Hepatocyte (in vitro differentiated cells): ENCODE data around the gene PARK7. TPM values are rescaled to one million over a fixed set of nuclear protein-coding genes. Genes with fewer than 3 reads are reported as not detected.

ENCODE experiments used
- DNase-seq: peaks from one replicate; pipeline ENCODE4 v3.0.0-alpha.2; 2016; ENCODE audit warnings: low spot score
- H2AFZ ChIP-seq: fragments of 200-600 bp; sonication (generic); 2 replicates; pipeline ENCODE4 v1.6.0; 2016; ENCODE audit warnings: antibody characterized with exemption, mild to moderate bottlenecking
- H3K27ac ChIP-seq: fragments of 200-600 bp; sonication (generic); 2 replicates; pipeline ENCODE4 v1.5.1; 2016; ENCODE audit warnings: mild to moderate bottlenecking
- H3K27me3 ChIP-seq: fragments of 200-600 bp; sonication (generic); 2 replicates; pipeline ENCODE4 v1.6.1; 2016
- H3K36me3 ChIP-seq: fragments of 200-600 bp; sonication (generic); replicated peaks from 2 replicates; pipeline ENCODE4 v1.5.1; 2016; ENCODE audit warnings: low read depth; ENCODE audit not compliant: insufficient read depth
- H3K4me1 ChIP-seq: fragments of 200-600 bp; sonication (generic); 2 replicates; pipeline ENCODE4 v1.5.1; 2016; ENCODE audit warnings: mild to moderate bottlenecking, moderate library complexity; ENCODE audit not compliant: insufficient read depth
- H3K4me2 ChIP-seq: fragments of 200-600 bp; sonication (generic); 2 replicates; pipeline ENCODE4 v1.6.0; 2016
- H3K4me3 ChIP-seq: fragments of 200-600 bp; sonication (generic); 2 replicates; pipeline ENCODE4 v1.5.1; 2016; ENCODE audit warnings: mild to moderate bottlenecking
- H3K79me2 ChIP-seq: fragments of 200-600 bp; sonication (generic); 2 replicates; pipeline ENCODE4 v1.6.0; 2017; ENCODE audit warnings: mild to moderate bottlenecking
- H3K9me2 ChIP-seq: fragments of 200-600 bp; sonication (generic); replicated peaks from 2 replicates; pipeline ENCODE4 v1.6.0; 2017; ENCODE audit warnings: mild to moderate bottlenecking; ENCODE audit not compliant: insufficient read depth
- H3K9me3 ChIP-seq: fragments of 200-600 bp; sonication (generic); 2 replicates; pipeline ENCODE4 v1.5.1; 2016; ENCODE audit warnings: low read depth, mild to moderate bottlenecking
- H4K20me1 ChIP-seq: fragments of 200-600 bp; sonication (generic); 2 replicates; pipeline ENCODE4 v1.6.0; 2016; ENCODE audit warnings: mild to moderate bottlenecking; ENCODE audit not compliant: insufficient read depth, poor library complexity, severe bottlenecking
- EZH2 ChIP-seq: fragments of 200-600 bp; sonication (generic); IDR thresholded peaks from 2 replicates; pipeline ENCODE4 v1.6.1; 2016; ENCODE audit warnings: antibody characterized with exemption, mild to moderate bottlenecking, borderline replicate concordance
- EZH2phosphoT487 ChIP-seq: fragments of 200-600 bp; sonication (generic); IDR thresholded peaks from one replicate; pipeline ENCODE4 v1.6.1; 2018; ENCODE audit warnings: antibody characterized with exemption, mild to moderate bottlenecking, low read depth, moderate library complexity; ENCODE audit not compliant: unreplicated experiment, severe bottlenecking
- WGBS: methylation state at CpG from one replicate; pipeline ENCODE4 v1.1.6; 2016; ENCODE audit warnings: low lambda C conversion rate; ENCODE audit errors: missing lambda C conversion rate; 5-methylcytosine and 5-hydroxymethylcytosine counted together
- polyA plus RNA-seq: library from polyadenylated mRNA; unstranded; fragments of >200 nt; fragmentation: Nextera tagmentation; extraction: Ambion mirVana; gene quantifications from 2 replicates; pipeline ENCODE4 v1.2.1, GENCODE V29; 2016
- total RNA-seq: library from RNA; depleted of rRNA; stranded (reverse); fragments of >200 nt; gene quantifications from 2 replicates; pipeline ENCODE4 v1.2.3, GENCODE V29; 2014
- TF ChIP-seq, protein P1 (sequence below): fragments of 200-600 bp; sonication (generic); IDR thresholded peaks from 2 replicates; pipeline ENCODE4 v1.5.1; 2016; ENCODE audit warnings: antibody characterized with exemption, mild to moderate bottlenecking; ENCODE audit not compliant: poor library complexity

The PARK7 gene
- total and polyA plus RNA-seq, 2 experiments from 2014 or later, result 166 to 395 TPM

DNA sequence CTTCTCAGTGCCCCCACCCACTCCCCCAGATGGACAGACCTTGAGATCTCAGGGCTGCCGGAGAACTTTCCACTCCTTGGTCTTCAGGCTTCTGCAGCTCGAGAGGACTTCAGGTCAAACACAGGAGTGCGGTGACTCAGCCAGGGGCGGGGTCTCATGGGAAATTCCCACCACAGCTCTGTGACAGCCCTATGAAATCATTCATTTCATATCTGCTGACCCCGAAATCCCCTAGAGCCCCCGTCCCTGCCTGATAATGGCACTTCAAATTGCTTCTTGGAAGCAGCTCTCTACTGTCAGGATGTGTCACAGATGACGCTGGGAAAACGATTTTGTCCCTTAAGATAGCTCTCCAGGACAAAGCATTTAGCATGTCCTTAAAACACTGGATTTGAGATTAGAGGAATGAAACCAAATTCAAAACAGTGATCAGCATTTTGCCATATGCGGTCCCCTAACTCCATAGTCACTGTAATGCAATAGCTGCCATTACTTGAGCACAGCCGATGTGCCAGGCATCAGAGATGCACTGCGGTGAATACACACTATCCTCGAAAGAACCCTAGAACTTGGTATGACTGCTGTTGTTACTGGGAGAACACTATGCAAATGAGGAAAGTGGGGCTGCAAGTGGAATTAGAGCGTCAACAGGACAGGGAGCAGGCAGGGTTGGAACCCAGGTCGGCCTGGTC lies 20.6 kb upstream of the PARK7 start, which contains the start of gene TNFRSF9:
Gene TNFRSF9 (minus strand): TSS at position 95 of the 692 bp plus-strand sequence. CDS start 845 bp downstream, outside the sequence.
- Histone ChIP-seq H3K79me2 (no peaks in the 10 kb centered on the region), H3K4me2 (peak within 1 kb of the TSS; percentile 24), H3K27me3 (peaks cover 47% of the 10 kb centered on the region), H3K4me3 (no peak within 1 kb of the TSS), H3K9me3 (no peaks in the 10 kb centered on the region), H2AFZ (no peak within 1 kb of the TSS), H3K9me2 (no peaks in the 10 kb centered on the region), H3K27ac (no peak within 1 kb of the TSS), H3K4me1 (no peaks in the 10 kb centered on the region), H4K20me1 (no peaks in the 10 kb centered on the region), H3K36me3 (no peaks in the 10 kb centered on the region)
- 64% methylated on average over 14 of the region's 14 CpGs for WGBS
- TF ChIP-seq, protein P1, sequence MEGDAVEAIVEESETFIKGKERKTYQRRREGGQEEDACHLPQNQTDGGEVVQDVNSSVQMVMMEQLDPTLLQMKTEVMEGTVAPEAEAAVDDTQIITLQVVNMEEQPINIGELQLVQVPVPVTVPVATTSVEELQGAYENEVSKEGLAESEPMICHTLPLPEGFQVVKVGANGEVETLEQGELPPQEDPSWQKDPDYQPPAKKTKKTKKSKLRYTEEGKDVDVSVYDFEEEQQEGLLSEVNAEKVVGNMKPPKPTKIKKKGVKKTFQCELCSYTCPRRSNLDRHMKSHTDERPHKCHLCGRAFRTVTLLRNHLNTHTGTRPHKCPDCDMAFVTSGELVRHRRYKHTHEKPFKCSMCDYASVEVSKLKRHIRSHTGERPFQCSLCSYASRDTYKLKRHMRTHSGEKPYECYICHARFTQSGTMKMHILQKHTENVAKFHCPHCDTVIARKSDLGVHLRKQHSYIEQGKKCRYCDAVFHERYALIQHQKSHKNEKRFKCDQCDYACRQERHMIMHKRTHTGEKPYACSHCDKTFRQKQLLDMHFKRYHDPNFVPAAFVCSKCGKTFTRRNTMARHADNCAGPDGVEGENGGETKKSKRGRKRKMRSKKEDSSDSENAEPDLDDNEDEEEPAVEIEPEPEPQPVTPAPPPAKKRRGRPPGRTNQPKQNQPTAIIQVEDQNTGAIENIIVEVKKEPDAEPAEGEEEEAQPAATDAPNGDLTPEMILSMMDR, result no peak
- no peak for TF ChIP-seq EZH2phosphoT487
- no peak for TF ChIP-seq EZH2
- peak; percentile 61 for DNase-seq

DNA sequence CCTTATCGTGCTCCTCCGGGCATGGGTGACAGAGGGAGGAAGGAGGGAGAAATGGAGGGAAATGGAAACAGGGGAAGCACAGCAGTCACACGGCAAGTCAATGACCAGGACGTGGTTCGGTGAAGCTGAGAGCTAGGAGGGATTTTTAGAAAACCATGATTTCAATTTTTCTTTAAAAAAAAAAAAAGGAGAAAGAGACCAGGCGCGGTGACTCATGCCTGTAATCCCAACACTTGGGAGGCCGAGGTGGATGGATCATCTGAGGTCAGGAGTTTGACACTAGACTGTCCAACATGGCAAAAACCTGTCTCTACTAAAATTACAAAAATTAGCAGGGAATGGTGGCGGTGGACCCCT lies 20.1 kb upstream of the PARK7 start:
- no peak overlapping the region for H3K27ac ChIP-seq
- TF ChIP-seq, protein P1, result no peak
- 79% methylated on average over 8 of the region's 9 CpGs for WGBS

DNA sequence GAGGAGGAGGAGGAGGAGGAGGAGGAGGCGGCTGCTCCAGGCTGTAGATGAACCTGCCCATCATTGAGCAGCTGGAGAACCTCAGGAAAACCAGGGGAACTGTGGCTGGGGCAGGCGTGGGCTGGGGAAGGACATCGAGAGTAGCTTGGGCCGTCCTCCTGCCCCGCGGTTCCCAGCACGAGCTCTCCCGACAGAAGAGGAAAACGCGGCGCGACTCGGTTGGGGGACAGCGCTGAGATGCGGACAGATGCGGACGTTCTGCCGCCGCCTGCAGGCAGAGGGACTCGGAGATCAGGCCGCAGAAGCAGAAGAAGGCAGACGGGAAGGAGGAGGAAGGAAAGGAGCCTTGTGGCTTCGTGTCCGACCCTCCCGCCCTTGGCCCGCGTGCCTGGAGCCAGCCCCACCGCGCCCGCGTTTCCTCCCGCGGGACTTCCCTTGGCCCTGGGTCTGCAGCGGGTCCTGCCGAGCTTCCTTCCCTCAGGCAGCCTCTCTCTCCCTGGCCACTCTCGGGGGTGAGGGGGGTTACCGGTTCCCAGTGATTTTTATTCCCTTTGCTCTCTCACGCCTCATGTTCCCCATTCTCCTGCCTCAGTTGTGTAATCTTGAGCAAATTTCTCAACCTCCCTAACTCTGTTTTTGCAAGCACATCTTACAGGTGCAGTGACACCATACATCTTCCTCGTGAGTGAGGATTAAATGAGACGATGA lies 19.1 kb upstream of the PARK7 start:
- Histone ChIP-seq H3K4me2 (peak overlapping the region; percentile 79), H3K9me2 (no peaks in the 10 kb centered on the region), H3K9me3 (no peaks in the 10 kb centered on the region), H3K79me2 (no peaks in the 10 kb centered on the region), H4K20me1 (no peaks in the 10 kb centered on the region), H3K4me3 (no peak overlapping the region), H3K36me3 (no peaks in the 10 kb centered on the region), H2AFZ (peak overlapping the region; percentile 60), H3K27me3 (peaks cover 45% of the 10 kb centered on the region), H3K4me1 (no peaks in the 10 kb centered on the region), H3K27ac (no peak overlapping the region)
- peak; percentile 65 for DNase-seq
- 17% methylated on average over 21 of the region's 40 CpGs for WGBS
- TF ChIP-seq, protein P1, result peak; percentile 41
- TF ChIP-seq EZH2, result no peak

More for the DNA sequence above, 20.1 kb upstream of the PARK7 start:
- Histone ChIP-seq H3K9me2 (no peaks in the 10 kb centered on the region), H3K79me2 (no peaks in the 10 kb centered on the region), H3K4me1 (no peaks in the 10 kb centered on the region), H2AFZ (no peak overlapping the region), H3K9me3 (no peaks in the 10 kb centered on the region), H4K20me1 (no peaks in the 10 kb centered on the region), H3K27me3 (peaks cover 47% of the 10 kb centered on the region), H3K4me2 (peak overlapping the region; percentile 24), H3K36me3 (no peaks in the 10 kb centered on the region), H3K4me3 (no peak overlapping the region)
- DNase-seq, result no peak
